OCI-LY3 (cell line): Measurements from ENCODE around the gene LINGO1.

Experiments used
- H2AFZ ChIP-seq: fragments of 200-600, 300-600 bp; shearing (Covaris generic); 2 replicates; pipeline ENCODE4 v1.6.0; 2014; ENCODE audit warnings: antibody characterized with exemption, low read depth, low read length
- H3K27ac ChIP-seq: fragments of 200-600, 300-600 bp; sonication (generic); 2 replicates; pipeline ENCODE4 v1.5.1; 2014; ENCODE audit warnings: mild to moderate bottlenecking, low read length, moderate library complexity, mixed read lengths
- H3K27me3 ChIP-seq: fragments of 200-600, 300-600 bp; sonication (generic); 2 replicates; pipeline ENCODE4 v1.6.1; 2014; ENCODE audit warnings: low read depth, low read length, mixed read lengths
- H3K36me3 ChIP-seq: fragments of 200-600, 300-600 bp; sonication (generic); replicated peaks from 2 replicates; pipeline ENCODE3; 2014; ENCODE audit warnings: low read depth, low read length, mixed read lengths
- H3K4me1 ChIP-seq: fragments of 300-600, 200-600 bp; sonication (generic); 2 replicates; pipeline ENCODE4 v1.6.1; 2014; ENCODE audit warnings: low read length, mixed read lengths
- H3K4me2 ChIP-seq: fragments of 200-600, 300-600 bp; sonication (generic); 2 replicates; pipeline ENCODE4 v1.6.1; 2014; ENCODE audit warnings: low read length, mixed read lengths
- H3K4me3 ChIP-seq: fragments of 300-600, 200-600 bp; sonication (generic); 2 replicates; pipeline ENCODE4 v1.5.1; 2014; ENCODE audit warnings: antibody characterized with exemption, mild to moderate bottlenecking, low read length, moderate library complexity
- H3K79me2 ChIP-seq: fragments of 300-600, 200-600 bp; shearing (Covaris generic); 2 replicates; pipeline ENCODE4 v1.6.1; 2014; ENCODE audit warnings: mild to moderate bottlenecking, low read length, mixed read lengths
- H3K9ac ChIP-seq: fragments of 300-600, 200-600 bp; shearing (Covaris generic); 2 replicates; pipeline ENCODE4 v1.6.0; 2014; ENCODE audit warnings: mild to moderate bottlenecking, low read length, moderate library complexity
- H3K9me3 ChIP-seq: fragments of 200-600, 300-600 bp; shearing (Covaris generic); 2 replicates; pipeline ENCODE4 v1.6.1; 2014; ENCODE audit warnings: low read length, mixed read lengths; ENCODE audit not compliant: insufficient read depth
- H4K20me1 ChIP-seq: fragments of 200-600, 300-600 bp; sonication (generic); 2 replicates; pipeline ENCODE4 v1.6.1; 2016; ENCODE audit warnings: low read length, mixed read lengths; ENCODE audit not compliant: insufficient read depth
- EZH2phosphoT487 ChIP-seq: fragments of 200-600 bp; shearing (Covaris generic); IDR thresholded peaks from 2 replicates; pipeline ENCODE4 v1.6.1; 2018; ENCODE audit warnings: antibody characterized with exemption, mixed run types, low read depth
- TF ChIP-seq, protein P1 (sequence below): fragments of 200-600, 300-600 bp; sonication (generic); IDR thresholded peaks from 2 replicates; pipeline ENCODE4 v1.5.1; 2014; ENCODE audit warnings: antibody characterized with exemption, low read length, low read depth

The LINGO1 gene

DNA sequence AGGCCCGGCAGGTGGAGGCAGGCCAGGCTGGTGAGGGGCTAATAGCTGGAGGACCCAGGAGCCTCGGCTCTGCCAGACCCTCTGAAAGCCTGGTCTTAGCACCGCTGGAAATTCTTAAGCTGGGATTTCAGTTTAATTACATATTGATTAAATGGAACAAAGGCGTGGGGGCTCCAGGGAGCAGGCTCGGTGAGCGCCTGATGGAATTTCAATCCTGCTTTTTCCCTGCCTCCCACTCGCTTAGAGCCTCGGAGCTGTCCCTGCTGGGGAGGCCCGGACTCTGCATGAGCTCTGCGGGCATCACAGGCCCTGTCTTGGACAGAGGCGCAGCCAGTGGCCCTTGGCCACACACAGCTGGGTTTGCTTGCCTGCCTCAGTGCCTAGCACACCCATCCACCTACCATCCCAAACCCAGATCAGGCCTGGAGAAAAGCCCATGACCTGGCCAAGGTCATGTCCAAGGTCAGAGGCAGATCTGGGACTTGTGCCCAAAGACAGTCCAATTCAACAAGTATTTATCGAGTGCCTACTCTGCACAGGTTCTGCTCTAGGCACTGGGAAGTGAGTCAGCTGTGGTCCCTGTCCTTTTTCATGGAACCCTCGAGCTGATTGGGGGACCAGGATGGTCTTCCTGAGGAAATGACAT lies 40.6 kb downstream of the LINGO1 start:
- TF ChIP-seq, protein P1, sequence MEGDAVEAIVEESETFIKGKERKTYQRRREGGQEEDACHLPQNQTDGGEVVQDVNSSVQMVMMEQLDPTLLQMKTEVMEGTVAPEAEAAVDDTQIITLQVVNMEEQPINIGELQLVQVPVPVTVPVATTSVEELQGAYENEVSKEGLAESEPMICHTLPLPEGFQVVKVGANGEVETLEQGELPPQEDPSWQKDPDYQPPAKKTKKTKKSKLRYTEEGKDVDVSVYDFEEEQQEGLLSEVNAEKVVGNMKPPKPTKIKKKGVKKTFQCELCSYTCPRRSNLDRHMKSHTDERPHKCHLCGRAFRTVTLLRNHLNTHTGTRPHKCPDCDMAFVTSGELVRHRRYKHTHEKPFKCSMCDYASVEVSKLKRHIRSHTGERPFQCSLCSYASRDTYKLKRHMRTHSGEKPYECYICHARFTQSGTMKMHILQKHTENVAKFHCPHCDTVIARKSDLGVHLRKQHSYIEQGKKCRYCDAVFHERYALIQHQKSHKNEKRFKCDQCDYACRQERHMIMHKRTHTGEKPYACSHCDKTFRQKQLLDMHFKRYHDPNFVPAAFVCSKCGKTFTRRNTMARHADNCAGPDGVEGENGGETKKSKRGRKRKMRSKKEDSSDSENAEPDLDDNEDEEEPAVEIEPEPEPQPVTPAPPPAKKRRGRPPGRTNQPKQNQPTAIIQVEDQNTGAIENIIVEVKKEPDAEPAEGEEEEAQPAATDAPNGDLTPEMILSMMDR: no peak
- TF ChIP-seq EZH2phosphoT487: no peak
- Histone ChIP-seq H3K36me3 (no peaks in the 10 kb centered on the region), H3K27ac (no peak overlapping the region)

DNA sequence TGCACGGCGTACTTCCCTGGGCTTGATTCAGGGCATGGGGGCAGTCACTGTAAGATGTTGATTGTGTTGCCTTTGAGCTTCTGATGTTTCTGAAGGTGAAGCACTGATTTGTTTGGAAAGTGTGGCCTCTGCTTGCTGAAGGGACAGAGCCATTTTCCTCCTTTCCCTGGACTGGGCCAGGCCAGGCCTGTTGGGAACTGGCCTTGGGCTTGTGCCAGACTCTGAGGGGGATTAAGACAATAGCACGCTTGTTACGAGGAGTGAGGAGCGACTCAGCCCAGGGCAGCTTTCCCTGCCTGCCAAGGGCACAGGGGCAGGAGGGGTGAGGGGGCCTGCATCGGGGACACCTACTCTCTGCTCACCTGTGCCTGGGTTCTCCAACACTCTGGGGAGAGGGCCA lies 42.9 kb downstream of the LINGO1 start:
- no peak overlapping the region for H3K4me2 ChIP-seq
- H3K9me3 ChIP-seq: no peaks in the 10 kb centered on the region
- no peak overlapping the region for H2AFZ ChIP-seq
- no peak overlapping the region for H3K9ac ChIP-seq
- H4K20me1 ChIP-seq: no peaks in the 10 kb centered on the region
- no peak overlapping the region for H3K4me3 ChIP-seq
- H3K79me2 ChIP-seq: no peaks in the 10 kb centered on the region
- no peak overlapping the region for H3K27ac ChIP-seq
- TF ChIP-seq, protein P1: no peak
- TF ChIP-seq EZH2phosphoT487: no peak
- no peaks in the 10 kb centered on the region for H3K4me1 ChIP-seq
- no peaks in the 10 kb centered on the region for H3K36me3 ChIP-seq
- 0 out of 2 replicates have a peak, but pooled peaks cover 6% of the 10 kb centered on the region for H3K27me3 ChIP-seq

More for the DNA sequence above, 40.6 kb downstream of the LINGO1 start:
- no peak overlapping the region for H3K9ac ChIP-seq
- 0 out of 2 replicates have a peak, but pooled peaks cover 6% of the 10 kb centered on the region for H3K27me3 ChIP-seq
- H3K4me2 ChIP-seq: no peak overlapping the region
- no peaks in the 10 kb centered on the region for H4K20me1 ChIP-seq
- H3K9me3 ChIP-seq: no peaks in the 10 kb centered on the region
- H3K4me1 ChIP-seq: no peaks in the 10 kb centered on the region
- no peak overlapping the region for H2AFZ ChIP-seq
- H3K4me3 ChIP-seq: no peak overlapping the region
- H3K79me2 ChIP-seq: no peaks in the 10 kb centered on the region

DNA sequence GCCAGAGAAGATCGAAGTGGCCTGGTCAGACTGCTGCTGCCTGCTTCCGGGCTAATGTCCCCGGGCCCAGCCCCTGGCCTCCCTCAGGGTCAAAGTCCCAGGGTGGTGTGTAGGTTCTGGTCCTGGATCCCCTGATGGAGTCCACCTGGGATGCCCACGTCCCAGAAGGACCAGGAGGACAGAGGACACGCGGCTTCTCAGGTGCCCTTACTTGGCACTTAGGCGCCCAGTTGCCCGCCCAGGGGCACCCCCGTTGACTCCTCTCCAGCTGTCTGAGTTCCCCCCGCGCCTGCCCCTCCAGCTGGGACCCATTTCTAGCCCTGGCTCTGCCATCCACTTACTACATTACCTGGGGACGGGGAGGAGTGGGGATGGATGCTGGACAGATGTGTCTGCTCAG lies 44.6 kb downstream of the LINGO1 start:
- Histone ChIP-seq H3K36me3 (no peaks in the 10 kb centered on the region), H3K27me3 (0 out of 2 replicates have a peak, but pooled peaks cover 6% of the 10 kb centered on the region), H4K20me1 (no peaks in the 10 kb centered on the region), H3K4me1 (peaks cover 5% of the 10 kb centered on the region; the same call in 1 of the 2 replicates), H3K9ac (no peak overlapping the region), H3K27ac (no peak overlapping the region), H3K9me3 (no peaks in the 10 kb centered on the region), H2AFZ (no peak overlapping the region), H3K79me2 (no peaks in the 10 kb centered on the region), H3K4me2 (no peak overlapping the region), H3K4me3 (no peak overlapping the region)
- TF ChIP-seq, protein P1: no peak
- TF ChIP-seq EZH2phosphoT487: no peak

DNA sequence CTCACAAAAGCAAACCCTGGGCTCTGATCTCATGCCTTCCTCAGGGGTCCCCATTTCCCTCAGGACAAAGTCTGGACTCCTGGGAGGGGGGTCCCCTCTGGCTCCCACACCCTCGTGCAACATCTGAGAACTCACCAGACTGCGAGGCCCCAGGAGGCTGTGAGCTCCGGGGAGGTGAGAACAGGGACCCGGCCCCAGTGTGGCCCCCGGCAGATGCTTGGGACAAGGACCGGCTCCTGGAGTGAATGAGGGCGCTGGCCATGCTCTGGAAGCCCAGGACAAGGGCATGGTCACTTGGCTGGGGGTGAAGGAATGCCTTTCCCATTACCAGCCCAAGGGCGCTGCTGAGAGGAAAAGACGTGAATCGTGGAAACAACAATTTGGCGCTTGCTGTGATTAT lies 48.0 kb downstream of the LINGO1 start:
- Histone ChIP-seq H3K79me2 (no peaks in the 10 kb centered on the region), H3K9ac (no peak overlapping the region), H3K9me3 (no peaks in the 10 kb centered on the region), H3K36me3 (no peaks in the 10 kb centered on the region), H3K4me1 (peaks cover 5% of the 10 kb centered on the region; the same call in 1 of the 2 replicates), H3K4me3 (no peak overlapping the region), H4K20me1 (no peaks in the 10 kb centered on the region), H3K4me2 (no peak overlapping the region), H3K27me3 (0 out of 2 replicates have a peak, but pooled peaks cover 6% of the 10 kb centered on the region), H3K27ac (no peak overlapping the region), H2AFZ (no peak overlapping the region)
- no peak for TF ChIP-seq EZH2phosphoT487
- TF ChIP-seq, protein P1: no peak
